Suprapubic skin (tissue), 4 donors: Measurements from ENCODE around the gene FAM24B.

ENCODE experiments used
- POLR2A ChIP-seq, 2 donors: fragments of 450-650 bp; IDR thresholded peaks; one replicate each; pipeline ENCODE4 v1.6.1; 2017; ENCODE audit warnings: antibody characterized with exemption in 2 of 2, mild to moderate bottlenecking in 2 of 2, moderate library complexity in 2 of 2
- POLR2AphosphoS5 ChIP-seq, 3 donors: sonication (generic); formaldehyde crosslinking; IDR thresholded peaks; one replicate each; pipeline ENCODE4 v1.6.1; 2017; ENCODE audit warnings: antibody characterized with exemption in 3 of 3
- TF ChIP-seq, protein P1 (sequence below), 2 donors: fragments of 200-600 bp in 1 of 2; fragments of 450-650 bp in 1 of 2; sonication (generic) in 1 of 2; IDR thresholded peaks; one replicate each; pipeline ENCODE4 v1.5.1; 2016 to 2019; ENCODE audit warnings: antibody characterized with exemption in 2 of 2, mild to moderate bottlenecking in 1 of 2, moderate library complexity in 1 of 2

DNA sequence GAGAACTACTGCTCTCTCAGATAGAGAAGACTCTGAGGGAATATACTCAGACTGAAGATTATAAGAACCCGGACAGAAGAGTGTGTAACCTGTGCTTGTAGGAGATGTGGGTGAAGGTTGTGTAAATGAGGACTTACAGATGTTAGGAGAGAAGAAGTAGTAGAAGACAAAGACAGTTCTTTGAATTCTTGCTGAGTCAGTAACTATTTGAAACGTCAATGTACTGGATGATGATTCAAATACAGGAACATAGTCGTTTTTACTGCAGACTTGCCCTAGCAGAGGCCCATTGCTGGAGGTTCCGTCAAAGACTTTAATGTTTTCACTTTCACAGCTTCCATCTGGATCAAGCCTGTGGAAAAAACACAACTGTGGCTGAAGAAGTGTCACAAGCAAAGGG lies 40.5 kb downstream of the FAM24B start:
- TF ChIP-seq, protein P1, sequence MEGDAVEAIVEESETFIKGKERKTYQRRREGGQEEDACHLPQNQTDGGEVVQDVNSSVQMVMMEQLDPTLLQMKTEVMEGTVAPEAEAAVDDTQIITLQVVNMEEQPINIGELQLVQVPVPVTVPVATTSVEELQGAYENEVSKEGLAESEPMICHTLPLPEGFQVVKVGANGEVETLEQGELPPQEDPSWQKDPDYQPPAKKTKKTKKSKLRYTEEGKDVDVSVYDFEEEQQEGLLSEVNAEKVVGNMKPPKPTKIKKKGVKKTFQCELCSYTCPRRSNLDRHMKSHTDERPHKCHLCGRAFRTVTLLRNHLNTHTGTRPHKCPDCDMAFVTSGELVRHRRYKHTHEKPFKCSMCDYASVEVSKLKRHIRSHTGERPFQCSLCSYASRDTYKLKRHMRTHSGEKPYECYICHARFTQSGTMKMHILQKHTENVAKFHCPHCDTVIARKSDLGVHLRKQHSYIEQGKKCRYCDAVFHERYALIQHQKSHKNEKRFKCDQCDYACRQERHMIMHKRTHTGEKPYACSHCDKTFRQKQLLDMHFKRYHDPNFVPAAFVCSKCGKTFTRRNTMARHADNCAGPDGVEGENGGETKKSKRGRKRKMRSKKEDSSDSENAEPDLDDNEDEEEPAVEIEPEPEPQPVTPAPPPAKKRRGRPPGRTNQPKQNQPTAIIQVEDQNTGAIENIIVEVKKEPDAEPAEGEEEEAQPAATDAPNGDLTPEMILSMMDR (IDR thresholded peaks at IDR 0.05): no peak
- no peak for TF ChIP-seq POLR2AphosphoS5 (IDR thresholded peaks at IDR 0.05)
- TF ChIP-seq POLR2A (IDR thresholded peaks at IDR 0.05): no peak
